Measurements from ENCODE around the gene ZCRB1. TPM values are rescaled to one million over a fixed set of nuclear protein-coding genes. Genes with fewer than 3 reads are reported as not detected.
A peak's percentile ranks its signal among the peaks of the same experiment; 100 is the strongest.

ZCRB1 gene
- 53.2 to 60.3 TPM (median 54.3 TPM) in 3 replicates for total RNA-seq

- H3K9me3 Mint-ChIP-seq = no peaks in the 10 kb centered on the region
- no peaks in the 10 kb centered on the region for H3K27me3 Mint-ChIP-seq (ENCODE audit: low read depth)
- peak; percentile 65 to 82 for DNase-seq (ENCODE audit: low spot score in 2 of 2, unreplicated experiment in 2 of 2)
- H3K4me3 Mint-ChIP-seq = peak within 1 kb of the TSS; percentile 98
- peaks cover 26% of the 10 kb centered on the region for H3K4me1 Mint-ChIP-seq
- H3K36me3 Mint-ChIP-seq = peaks cover 8% of the 10 kb centered on the region
- TF ChIP-seq CTCF (IDR thresholded peaks at IDR 0.05; ENCODE audit: unreplicated experiment) = no peak
- H3K27ac Mint-ChIP-seq = peak within 1 kb of the TSS; percentile 99
Measured at GRCh38 chr12:42325653-42326474, at the start of gene ZCRB1, which contains the start of gene PPHLN1. TSS of gene ZCRB1 (minus strand) at chr12:42326094. CDS start at chr12:42324102, 1,992 bp downstream. TSS of gene PPHLN1 (plus strand) at chr12:42326167. CDS start at chr12:42335903, 9,736 bp downstream.

GRCh38 chr12:42373669-42374068 lies 47.8 kb upstream of the ZCRB1 start:
- no peaks in the 10 kb centered on the region for H3K9me3 Mint-ChIP-seq
- H3K36me3 Mint-ChIP-seq = peaks cover 16% of the 10 kb centered on the region
- H3K4me3 Mint-ChIP-seq = no peak overlapping the region
- peaks cover 4% of the 10 kb centered on the region for H3K4me1 Mint-ChIP-seq
- H3K27me3 Mint-ChIP-seq (ENCODE audit: low read depth) = no peaks in the 10 kb centered on the region
- no peak for DNase-seq (ENCODE audit: low spot score in 2 of 2, unreplicated experiment in 2 of 2)
- H3K27ac Mint-ChIP-seq = no peak overlapping the region
- no peak for TF ChIP-seq CTCF (IDR thresholded peaks at IDR 0.05; ENCODE audit: unreplicated experiment)

- no peak for DNase-seq (ENCODE audit: low spot score in 2 of 2, unreplicated experiment in 2 of 2)
Measured at GRCh38 chr12:42372154-42372791, 46.4 kb upstream of the ZCRB1 start.

GRCh38 chr12:42370013-42370412 lies 44.1 kb upstream of the ZCRB1 start:
- Mint-ChIP-seq H3K36me3 (peaks cover 6% of the 10 kb centered on the region), H3K9me3 (no peaks in the 10 kb centered on the region), H3K4me1 (peaks cover 10% of the 10 kb centered on the region), H3K27me3 (ENCODE audit: low read depth) (no peaks in the 10 kb centered on the region), H3K4me3 (no peak overlapping the region), H3K27ac (no peak overlapping the region)
- TF ChIP-seq CTCF (IDR thresholded peaks at IDR 0.05; ENCODE audit: unreplicated experiment) = no peak
- DNase-seq (ENCODE audit: low spot score in 2 of 2, unreplicated experiment in 2 of 2) = no peak

More at GRCh38 chr12:42372154-42372791, 46.4 kb upstream of the ZCRB1 start:
- Mint-ChIP-seq H3K9me3 (no peaks in the 10 kb centered on the region), H3K4me1 (peaks cover 4% of the 10 kb centered on the region), H3K27me3 (ENCODE audit: low read depth) (no peaks in the 10 kb centered on the region), H3K4me3 (no peak overlapping the region), H3K36me3 (peaks cover 14% of the 10 kb centered on the region), H3K27ac (no peak overlapping the region)
- TF ChIP-seq CTCF (IDR thresholded peaks at IDR 0.05; ENCODE audit: unreplicated experiment) = peak; percentile 54

- no peak overlapping the region for H3K27ac Mint-ChIP-seq
- H3K9me3 Mint-ChIP-seq = no peaks in the 10 kb centered on the region
- peaks cover 17% of the 10 kb centered on the region for H3K36me3 Mint-ChIP-seq
- no peaks in the 10 kb centered on the region for H3K27me3 Mint-ChIP-seq (ENCODE audit: low read depth)
- no peak for DNase-seq (ENCODE audit: low spot score in 2 of 2, unreplicated experiment in 2 of 2)
- H3K4me1 Mint-ChIP-seq = peaks cover 15% of the 10 kb centered on the region
- no peak overlapping the region for H3K4me3 Mint-ChIP-seq
- TF ChIP-seq CTCF (IDR thresholded peaks at IDR 0.05; ENCODE audit: unreplicated experiment) = no peak
Measured at GRCh38 chr12:42365486-42365885, 39.6 kb upstream of the ZCRB1 start.
